GM12872 (cell line): ENCODE measurements around the gene L3MBTL2.

ENCODE experiments used
- CTCF ChIP-seq: IDR thresholded peaks from 3 replicates; pipeline ENCODE4 v1.5.1; 2011; ENCODE audit warnings: low read depth, mild to moderate bottlenecking, low read length, moderate library complexity; ENCODE audit not compliant: insufficient read depth

Gene L3MBTL2

GRCh38 chr22:41257696-41258095 is 52.6 kb downstream of the L3MBTL2 start:
- TF ChIP-seq CTCF, result no peak

- TF ChIP-seq CTCF, result no peak
Measured at GRCh38 chr22:41260871-41261270, 55.8 kb downstream of the L3MBTL2 start.

GRCh38 chr22:41261541-41262249 is 56.6 kb downstream of the L3MBTL2 start:
- no peak for TF ChIP-seq CTCF

GRCh38 chr22:41262250-41262765 is 57.2 kb downstream of the L3MBTL2 start:
- no peak for TF ChIP-seq CTCF

GRCh38 chr22:41263704-41264103 is 58.6 kb downstream of the L3MBTL2 start:
- TF ChIP-seq CTCF, result no peak

GRCh38 chr22:41264408-41264941 is 59.4 kb downstream of the L3MBTL2 start:
- TF ChIP-seq CTCF, result no peak

GRCh38 chr22:41267958-41268357 is 62.8 kb downstream of the L3MBTL2 start:
- no peak for TF ChIP-seq CTCF
